ENCODE data around the gene NSG1. TPM values are rescaled to one million over a fixed set of nuclear protein-coding genes. Genes with fewer than 3 reads are reported as not detected.

The NSG1 gene
- polyA plus RNA-seq, 1 of the 3 experiments (the other 2 are of a cell fraction) = 11.4 TPM

- ChIA-PET POLR2A (no interaction called here), CTCF (interaction anchor here (2.1 kb wide), 1 partner anchor 21 kb away, joined by 10 read pairs; no protein-coding TSS in a partner anchor)
- Histone ChIP-seq H3K27me3 (ENCODE audit: insufficient read depth) (peaks cover 5% of the 10 kb centered on the region; the same call in 1 of the 2 replicates), H3K9ac (no peak overlapping the region), H2AFZ (ENCODE audit: low read depth) (no peak overlapping the region), H3F3A (replicated peaks; ENCODE audit: insufficient read depth) (no peaks in the 10 kb centered on the region), H3K4me1 (ENCODE audit: control insufficient read depth in 1 of 2, insufficient read depth in 2 of 2, low read depth in 1 of 2, low read length in 1 of 2) (no peaks in the 10 kb centered on the region), H3K9me3 (no peaks in the 10 kb centered on the region), H3K4me2 (no peak overlapping the region), H3K9me2 (no peaks in the 10 kb centered on the region), H3K4me3 (ENCODE audit: low read depth in 2 of 2, low read length in 1 of 2) (no peak overlapping the region), H3K27ac (ENCODE audit: low read depth in 2 of 2, low read length in 1 of 2) (no peak overlapping the region), H4K20me1 (ENCODE audit: insufficient read depth) (no peaks in the 10 kb centered on the region), H3K79me2 (ENCODE audit: insufficient read depth) (no peaks in the 10 kb centered on the region), H3K36me3 (replicated peaks in 1 of 2; ENCODE audit: control insufficient read depth in 1 of 2, insufficient read depth in 2 of 2, low read length in 1 of 2) (no peaks in the 10 kb centered on the region)
- DNase-seq = no peak
- TF ChIP-seq IRF3 (IDR thresholded peaks at IDR 0.05; ENCODE audit: low read depth, low read length) = no peak
- no peak for TF ChIP-seq TCF12 (IDR thresholded peaks at IDR 0.05)
- TF ChIP-seq RCOR1 (IDR thresholded peaks at IDR 0.05; ENCODE audit: low read length) = no peak
- TF ChIP-seq USF1 (IDR thresholded peaks at IDR 0.05; ENCODE audit: borderline replicate concordance, low read depth) = no peak
- TF ChIP-seq MEF2A (IDR thresholded peaks at IDR 0.05; ENCODE audit: borderline replicate concordance, low read depth) = no peak
- TF ChIP-seq PBX3 (IDR thresholded peaks at IDR 0.05) = no peak
- TF ChIP-seq NRF1 (IDR thresholded peaks at IDR 0.05; ENCODE audit: low read depth, low read length) = no peak
- TF ChIP-seq NFIC (IDR thresholded peaks at IDR 0.05; ENCODE audit: borderline replicate concordance) = no peak
- no peak for TF ChIP-seq FOSL2 (IDR thresholded peaks at IDR 0.05; ENCODE audit: borderline replicate concordance, low read depth)
- WGBS (ENCODE audit: low lambda C conversion rate) = 63% methylated on average over 14 of the region's 26 CpGs
These were observed 30.5 kb upstream of the NSG1 start for GRCh38 chr4:4356106-4357041.

GRCh38 chr4:4358093-4358854 is 28.6 kb upstream of the NSG1 start:
- Histone ChIP-seq H3F3A (replicated peaks; ENCODE audit: insufficient read depth) (no peaks in the 10 kb centered on the region), H3K4me1 (ENCODE audit: control insufficient read depth in 1 of 2, insufficient read depth in 2 of 2, low read depth in 1 of 2, low read length in 1 of 2) (no peaks in the 10 kb centered on the region), H2AFZ (ENCODE audit: low read depth) (no peak overlapping the region), H3K27ac (ENCODE audit: low read depth in 2 of 2, low read length in 1 of 2) (no peak overlapping the region), H4K20me1 (ENCODE audit: insufficient read depth) (no peaks in the 10 kb centered on the region), H3K36me3 (replicated peaks in 1 of 2; ENCODE audit: control insufficient read depth in 1 of 2, insufficient read depth in 2 of 2, low read length in 1 of 2) (no peaks in the 10 kb centered on the region), H3K9ac (no peak overlapping the region), H3K79me2 (ENCODE audit: insufficient read depth) (no peaks in the 10 kb centered on the region), H3K27me3 (ENCODE audit: insufficient read depth) (peaks cover 5% of the 10 kb centered on the region; the same call in 1 of the 2 replicates), H3K9me3 (no peaks in the 10 kb centered on the region), H3K9me2 (no peaks in the 10 kb centered on the region), H3K4me3 (ENCODE audit: low read depth in 2 of 2, low read length in 1 of 2) (no peak overlapping the region), H3K4me2 (no peak overlapping the region)
- WGBS (ENCODE audit: low lambda C conversion rate) = 60% methylated on average over 13 of the region's 13 CpGs
- TF ChIP-seq CTCF (IDR thresholded peaks at IDR 0.05) = no peak
- TF ChIP-seq REST (IDR thresholded peaks at IDR 0.05; ENCODE audit: low read depth, low read length) = no peak
- ChIA-PET CTCF (interaction anchor here (1.6 kb wide), 1 partner anchor 23 kb away, joined by 4 read pairs; no protein-coding TSS in a partner anchor), POLR2A (no interaction called here)
- DNase-seq = no peak
